ENCODE measurements around the gene KCTD21.
"Not testable (repeated sequence)": the region's sequence is repeated elsewhere in the genome, so short reads cannot be mapped to it uniquely, and the experiment has no call there.

KCTD21 gene

GRCh38 chr11:78188286-78189173 lies at the start of gene KCTD21, which contains the start of gene USP35:
KCTD21 (minus strand) TSS chr11:78188626; CDS start chr11:78174554, 14,072 bp downstream.
USP35 (plus strand) TSS chr11:78188919; CDS start chr11:78196246, 7,327 bp downstream.
- TF ChIP-seq CTCF (IDR thresholded peaks at IDR 0.05; ENCODE audit: low read depth, low read length, missing control alignments) = no peak
- peak within 1 kb of the TSS; percentile 87 for H3K4me3 ChIP-seq (ENCODE audit: low read depth, low read length)
- H3K27ac ChIP-seq = peak within 1 kb of the TSS; percentile 82
- in situ Hi-C loops (cut with HindIII; ENCODE audit: low pct_ligation_motif_present, low sequenced_read_pairs) = no loop called here
- H3K27me3 ChIP-seq (replicated peaks) = no peaks in the 10 kb centered on the region
- peak; percentile 95 for DNase-seq
- H3K36me3 ChIP-seq (replicated peaks) = peaks cover 7% of the 10 kb centered on the region

- in situ Hi-C loops (cut with HindIII; ENCODE audit: low pct_ligation_motif_present, low sequenced_read_pairs) = no loop called here
- no peaks in the 10 kb centered on the region for H3K36me3 ChIP-seq (replicated peaks)
- TF ChIP-seq CTCF (IDR thresholded peaks at IDR 0.05; ENCODE audit: low read depth, low read length, missing control alignments) = no peak
- no peak overlapping the region for H3K4me3 ChIP-seq (ENCODE audit: low read depth, low read length)
- no peak overlapping the region for H3K27ac ChIP-seq
- no peak for DNase-seq
- H3K27me3 ChIP-seq (replicated peaks) = no peaks in the 10 kb centered on the region
Observed at GRCh38 chr11:78237293-78238046, 49.0 kb upstream of the KCTD21 start.

- no peak overlapping the region for H3K27ac ChIP-seq
- in situ Hi-C loops (cut with HindIII; ENCODE audit: low pct_ligation_motif_present, low sequenced_read_pairs) = no loop called here
- no peak overlapping the region for H3K4me3 ChIP-seq (ENCODE audit: low read depth, low read length)
- no peaks in the 10 kb centered on the region for H3K27me3 ChIP-seq (replicated peaks)
- no peak for DNase-seq
- H3K36me3 ChIP-seq (replicated peaks) = no peaks in the 10 kb centered on the region
- TF ChIP-seq CTCF (IDR thresholded peaks at IDR 0.05; ENCODE audit: low read depth, low read length, missing control alignments) = no peak
Observed at GRCh38 chr11:78234006-78234405, 45.6 kb upstream of the KCTD21 start.

- DNase-seq; H3K27ac ChIP-seq; H3K36me3 ChIP-seq (replicated peaks); in situ Hi-C loops (cut with HindIII; ENCODE audit: low pct_ligation_motif_present, low sequenced_read_pairs); H3K4me3 ChIP-seq (ENCODE audit: low read depth, low read length); H3K27me3 ChIP-seq (replicated peaks): not testable (repeated sequence)
Observed at GRCh38 chr11:78233046-78233445, 44.6 kb upstream of the KCTD21 start.

- Histone ChIP-seq H3K27me3 (replicated peaks) (no peaks in the 10 kb centered on the region), H3K4me3 (ENCODE audit: low read depth, low read length) (no peak overlapping the region), H3K36me3 (replicated peaks) (no peaks in the 10 kb centered on the region), H3K27ac (no peak overlapping the region)
- DNase-seq = no peak
- TF ChIP-seq CTCF (IDR thresholded peaks at IDR 0.05; ENCODE audit: low read depth, low read length, missing control alignments) = no peak
- in situ Hi-C loops (cut with HindIII; ENCODE audit: low pct_ligation_motif_present, low sequenced_read_pairs) = no loop called here
Observed at GRCh38 chr11:78231962-78232501, 43.6 kb upstream of the KCTD21 start.
